Esophagus muscularis mucosa (tissue), 4 donors: ENCODE data around the gene PARG. TPM values are rescaled to one million over a fixed set of nuclear protein-coding genes. Genes with fewer than 3 reads are reported as not detected.

ENCODE experiments used
- DNase-seq: peaks from one replicate; pipeline ENCODE4 v3.0.0-alpha.2; 2017; ENCODE audit errors: extremely low spot score
- H3K27ac ChIP-seq, 4 donors: fragments of 200-600 bp; sonication (generic); replicated peaks in 1 of 4; 1 replicate in 3 of 4; 2 replicates in 1 of 4; pipeline ENCODE4 v1.5.1; 2016 to 2019; ENCODE audit warnings: mild to moderate bottlenecking in 1 of 4
- H3K27me3 ChIP-seq, 4 donors: fragments of 200-600 bp; sonication (generic); one replicate each; pipeline versions ENCODE4 v1.5.1 to v1.6.0; 2016 to 2019
- H3K36me3 ChIP-seq, 4 donors: fragments of 200-600 bp; sonication (generic); one replicate each; pipeline ENCODE4 v1.5.1; 2016 to 2019
- H3K4me1 ChIP-seq, 4 donors: fragments of 200-600 bp; sonication (generic); one replicate each; pipeline ENCODE4 v1.5.1; 2016 to 2019
- H3K4me3 ChIP-seq, 4 donors: fragments of 200-600 bp; sonication (generic); 1 replicate in 2 of 4; 2 replicates in 2 of 4; pipeline ENCODE4 v1.5.1; 2016 to 2019; ENCODE audit warnings: mild to moderate bottlenecking in 4 of 4, moderate library complexity in 1 of 4
- H3K9me3 ChIP-seq, 4 donors: fragments of 200-600 bp; sonication (generic); 1 replicate in 3 of 4; 2 replicates in 1 of 4; pipeline ENCODE4 v1.5.1; 2016 to 2019
- CTCF ChIP-seq, 3 experiments: fragments of 200-600 bp in 2 of 3; fragments of 450-650 bp in 1 of 3; sonication (generic) in 2 of 3; IDR thresholded peaks; one replicate each; pipeline ENCODE4 v1.5.1; 2017 to 2019; ENCODE audit warnings: antibody characterized with exemption in 3 of 3, mild to moderate bottlenecking in 2 of 3, moderate library complexity in 1 of 3
- EP300 ChIP-seq: sonication (generic); formaldehyde crosslinking; IDR thresholded peaks from one replicate; pipeline ENCODE4 v1.6.1; 2017; ENCODE audit warnings: antibody characterized with exemption
- POLR2A ChIP-seq: fragments of 450-650 bp; IDR thresholded peaks from one replicate; pipeline ENCODE4 v1.6.1; 2017; ENCODE audit warnings: antibody characterized with exemption, moderate library complexity, mild to moderate bottlenecking, low read depth
- POLR2AphosphoS5 ChIP-seq, 2 donors: sonication (generic); formaldehyde crosslinking; IDR thresholded peaks; one replicate each; pipeline ENCODE4 v1.6.1; 2017; ENCODE audit warnings: antibody characterized with exemption in 2 of 2
- WGBS: methylation state at CpG from one replicate; pipeline ENCODE4 v1.1.5; 2018; 5-methylcytosine and 5-hydroxymethylcytosine counted together
- intact Hi-C: fragments of 100-400 bp; cut with DNase I; formaldehyde crosslinking; loops from one replicate; pipeline ENCODE4 v1.15.1; 2023
- total RNA-seq, 4 donors: library from RNA; depleted of rRNA; stranded (reverse); fragments of >200 nt; gene quantifications; one replicate each; pipeline versions ENCODE4 v1.1.0 to v1.2.1, GENCODE V29; 2016

Gene PARG
- total RNA-seq, 4 donors from 2014 or later = 20.9 to 30.7 (median 23.7) TPM

GRCh38 chr10:49841615-49842332 lies 100.1 kb downstream of the PARG start:
- no peak for DNase-seq
- TF ChIP-seq POLR2AphosphoS5 (IDR thresholded peaks at IDR 0.05) = no peak
- TF ChIP-seq CTCF (IDR thresholded peaks at IDR 0.05) = no peak
- H3K36me3 ChIP-seq = peaks cover 28 to 72% (median 44%) of the 10 kb centered on the region in 4 donors
- H3K9me3 ChIP-seq = no peaks in the 10 kb centered on the region
- H3K4me3 ChIP-seq = peak overlapping the region in 1 of 4 donors; percentile 3
- 90% methylated on average over 11 of the region's 11 CpGs for WGBS
- H3K27ac ChIP-seq = no peak overlapping the region
- intact Hi-C loops = no loop called here
- no peaks in the 10 kb centered on the region for H3K4me1 ChIP-seq
- H3K27me3 ChIP-seq = no peaks in the 10 kb centered on the region

DNA sequence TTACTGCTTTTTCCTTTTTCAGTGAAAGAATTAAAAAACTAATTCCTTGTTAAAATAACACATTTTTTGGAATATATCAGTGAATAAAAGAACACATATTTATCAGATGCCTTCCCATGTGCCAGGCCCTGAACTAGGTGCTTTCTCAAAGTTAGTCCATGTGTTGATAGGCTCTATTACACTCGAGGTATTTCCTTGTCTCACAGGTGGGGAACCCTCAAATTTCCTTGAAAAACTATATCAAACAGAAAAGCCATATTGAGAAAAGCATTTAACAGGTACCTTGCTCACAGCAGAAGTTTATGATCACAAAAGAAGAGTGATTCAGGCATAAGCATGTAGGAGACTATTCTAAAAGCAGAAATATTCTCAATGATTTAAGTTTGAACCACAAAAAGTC lies 104.1 kb downstream of the PARG start:
- TF ChIP-seq POLR2A = no peak
- TF ChIP-seq EP300 = no peak
- TF ChIP-seq POLR2AphosphoS5 (IDR thresholded peaks at IDR 0.05) = no peak
- TF ChIP-seq CTCF (IDR thresholded peaks at IDR 0.05) = no peak
- Histone ChIP-seq H3K27me3 (no peaks in the 10 kb centered on the region), H3K4me1 (no peaks in the 10 kb centered on the region), H3K4me3 (no peak overlapping the region), H3K36me3 (peaks cover 25 to 78% (median 50%) of the 10 kb centered on the region in 4 donors), H3K27ac (no peak overlapping the region), H3K9me3 (no peaks in the 10 kb centered on the region)
- intact Hi-C loops = no loop called here
- 87% methylated on average over 1 of the region's 1 CpG for WGBS
- DNase-seq = no peak

DNA sequence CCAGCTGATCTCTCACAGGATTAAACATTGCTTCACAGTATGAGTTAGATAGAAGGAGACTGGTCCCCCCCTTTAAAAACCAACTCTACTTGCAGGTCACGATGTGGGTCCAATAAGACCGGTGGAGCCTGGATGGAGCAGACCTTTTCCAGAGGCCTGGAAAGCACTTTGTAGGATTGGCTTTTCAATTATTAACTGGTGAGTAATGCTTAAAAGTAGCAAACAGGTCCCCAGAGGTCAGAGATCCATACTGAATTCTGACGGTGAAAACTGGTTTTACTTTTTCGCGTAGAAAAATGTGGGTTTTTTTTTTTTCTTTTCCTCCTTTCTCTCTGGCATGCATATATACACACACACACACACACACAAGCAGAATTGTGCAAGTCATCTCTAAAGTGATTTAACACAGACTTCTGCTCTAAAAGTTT lies 104.8 kb downstream of the PARG start:
- H3K9me3 ChIP-seq = no peaks in the 10 kb centered on the region
- TF ChIP-seq POLR2AphosphoS5 (IDR thresholded peaks at IDR 0.05) (no peak), POLR2A (no peak), CTCF (IDR thresholded peaks at IDR 0.05) (no peak), EP300 (no peak)
- WGBS = 75% methylated on average over 5 of the region's 5 CpGs
- H3K27ac ChIP-seq = no peak overlapping the region
- H3K36me3 ChIP-seq = peaks cover 25 to 78% (median 53%) of the 10 kb centered on the region in 4 donors
- H3K27me3 ChIP-seq = no peaks in the 10 kb centered on the region
- H3K4me3 ChIP-seq = no peak overlapping the region
- H3K4me1 ChIP-seq = no peaks in the 10 kb centered on the region
- no peak for DNase-seq
- intact Hi-C loops = no loop called here

- Histone ChIP-seq H3K9me3 (no peaks in the 10 kb centered on the region), H3K27me3 (no peaks in the 10 kb centered on the region), H3K27ac (no peak overlapping the region), H3K4me3 (no peak overlapping the region), H3K4me1 (no peaks in the 10 kb centered on the region), H3K36me3 (peaks cover 11 to 69% (median 47%) of the 10 kb centered on the region in 4 donors)
- 82% methylated on average over 3 of the region's 3 CpGs for WGBS
- DNase-seq = no peak
- intact Hi-C loops = no loop called here
- TF ChIP-seq POLR2AphosphoS5 (IDR thresholded peaks at IDR 0.05) (no peak), POLR2A (no peak), CTCF (IDR thresholded peaks at IDR 0.05) (no peak), EP300 (no peak)
Measured at GRCh38 chr10:49834976-49835375, 106.9 kb downstream of the PARG start.

- no peak overlapping the region for H3K4me3 ChIP-seq
- 79% methylated on average over 2 of the region's 2 CpGs for WGBS
- no peaks in the 10 kb centered on the region for H3K4me1 ChIP-seq
- H3K27me3 ChIP-seq = no peaks in the 10 kb centered on the region
- H3K9me3 ChIP-seq = no peaks in the 10 kb centered on the region
- peaks cover 5 to 61% (median 40%) of the 10 kb centered on the region in 4 donors for H3K36me3 ChIP-seq
- no peak overlapping the region for H3K27ac ChIP-seq
- no peak for DNase-seq
- no peak for TF ChIP-seq POLR2A
- no peak for TF ChIP-seq CTCF (IDR thresholded peaks at IDR 0.05)
- no peak for TF ChIP-seq EP300
- TF ChIP-seq POLR2AphosphoS5 (IDR thresholded peaks at IDR 0.05) = no peak
- intact Hi-C loops = no loop called here
Measured at GRCh38 chr10:49834201-49834600, 107.6 kb downstream of the PARG start.
